B cell (primary cell): ENCODE results near the gene PTPRN2. TPM values are rescaled to one million over a fixed set of nuclear protein-coding genes. Genes with fewer than 3 reads are reported as not detected.

ENCODE experiments used
- ATAC-seq: fragments of 200-7000 bp; cut with Tn5 transposase; one replicate; pipeline ENCODE4 v1.10.0; 2021; ENCODE audit warnings: low read depth, mild to moderate bottlenecking, moderate number of reproducible peaks, moderate library complexity
- CTCF ChIA-PET: fragments of 350-600 bp; sonication (Branson Sonifier 250); formaldehyde crosslinking; loops from one replicate; lab custom pipeline; 2021; ENCODE audit warnings: antibody characterized with exemption, inconsistent platforms; lab: Charles Lee
- POLR2A ChIA-PET: fragments of 350-600 bp; sonication (Branson Sonifier 250); formaldehyde crosslinking; loops from one replicate; lab custom pipeline; 2021; ENCODE audit warnings: antibody characterized with exemption; lab: Charles Lee
- DNase-seq: peaks from one replicate; pipeline ENCODE4 v3.0.0; 2013
- H2AFZ ChIP-seq: 2 replicates; pipeline ENCODE4 v1.6.1; 2012; ENCODE audit warnings: mild to moderate bottlenecking, low read depth, low read length; ENCODE audit not compliant: insufficient read depth, poor library complexity, severe bottlenecking
- H3K27ac ChIP-seq, 2 donors: 1 replicate in 1 of 2; 2 replicates in 1 of 2; pipeline ENCODE4 v1.5.1; 2012 to 2013; ENCODE audit warnings: low read length in 2 of 2, mild to moderate bottlenecking in 2 of 2, moderate library complexity in 1 of 2
- H3K27me3 ChIP-seq, 4 experiments: fragments of 200-600 bp in 1 of 4; sonication (generic) in 1 of 4; replicated peaks in 1 of 4; 1 replicate in 2 of 4; 2 replicates in 2 of 4; pipeline versions ENCODE4 v1.6.1 to v1.7.0; 2013 to 2016; ENCODE audit warnings: low read length in 3 of 4, mild to moderate bottlenecking in 2 of 4, mixed read lengths in 1 of 4, moderate library complexity in 1 of 4; ENCODE audit not compliant: insufficient read depth in 4 of 4, control insufficient read depth in 3 of 4; ENCODE audit errors: control extremely low read depth in 1 of 4
- H3K36me3 ChIP-seq, 2 experiments: replicated peaks in 1 of 2; 1 replicate in 1 of 2; 2 replicates in 1 of 2; pipeline versions ENCODE4 v1.6.1 to v1.7.1; 2013; ENCODE audit warnings: low read length in 1 of 2; ENCODE audit not compliant: insufficient read depth in 2 of 2, control insufficient read depth in 1 of 2; ENCODE audit errors: control extremely low read depth in 1 of 2, extremely low read depth in 1 of 2
- H3K4me1 ChIP-seq, 2 donors: fragments of 200-600 bp in 1 of 2; sonication (generic) in 1 of 2; 1 replicate in 1 of 2; 2 replicates in 1 of 2; pipeline versions ENCODE4 v1.5.1 to v1.6.1; 2013 to 2017; ENCODE audit warnings: low read length in 2 of 2; ENCODE audit not compliant: control insufficient read depth in 2 of 2, insufficient read depth in 2 of 2
- H3K4me2 ChIP-seq: replicated peaks from 2 replicates; pipeline ENCODE3; 2012; ENCODE audit warnings: mild to moderate bottlenecking, low read depth, low read length; ENCODE audit not compliant: poor library complexity, severe bottlenecking
- H3K4me3 ChIP-seq, 5 experiments: fragments of 200-600 bp in 1 of 5; sonication (generic) in 1 of 5; 1 replicate in 3 of 5; 2 replicates in 2 of 5; pipeline versions ENCODE4 v1.5.1 to v1.7.0; 2011 to 2016; ENCODE audit warnings: low read length in 4 of 5, mild to moderate bottlenecking in 4 of 5, low read depth in 2 of 5, control low read depth in 1 of 5, moderate library complexity in 1 of 5; ENCODE audit not compliant: insufficient read depth in 1 of 5; ENCODE audit errors: control extremely low read depth in 1 of 5, extremely low read depth in 1 of 5
- H3K79me2 ChIP-seq: fragments of 200-600 bp; sonication (generic); one replicate; pipeline ENCODE4 v1.6.0; 2016; ENCODE audit warnings: low read length; ENCODE audit not compliant: control insufficient read depth, insufficient read depth
- H3K9ac ChIP-seq: fragments of 200-600 bp; sonication (generic); 2 replicates; pipeline ENCODE4 v1.6.1; 2017; ENCODE audit warnings: mild to moderate bottlenecking, low read length, moderate library complexity
- H3K9me3 ChIP-seq, 3 donors: one replicate each; pipeline versions ENCODE4 v1.6.1 to v1.7.1; 2013; ENCODE audit warnings: low read length in 2 of 3; ENCODE audit not compliant: control insufficient read depth in 2 of 3, insufficient read depth in 1 of 3; ENCODE audit errors: control extremely low read depth in 1 of 3
- H4K20me1 ChIP-seq: 2 replicates; pipeline ENCODE4 v1.6.0; 2012; ENCODE audit warnings: mild to moderate bottlenecking, low read length; ENCODE audit not compliant: insufficient read depth, control insufficient read depth, poor library complexity, severe bottlenecking
- H3K27ac Mint-ChIP-seq: one replicate; pipeline ENCODE4 v1.8.0; 2021; ENCODE audit warnings: mixed read lengths
- H3K27me3 Mint-ChIP-seq: one replicate; pipeline ENCODE4 v1.8.0; 2021; ENCODE audit warnings: mixed read lengths
- H3K4me1 Mint-ChIP-seq: one replicate; pipeline ENCODE4 v1.8.0; 2021; ENCODE audit warnings: mixed read lengths
- H3K4me3 Mint-ChIP-seq: one replicate; pipeline ENCODE4 v1.8.0; 2021; ENCODE audit warnings: mixed read lengths
- H3K9me3 Mint-ChIP-seq: one replicate; pipeline ENCODE4 v1.8.0; 2022; ENCODE audit warnings: mixed read lengths; ENCODE audit not compliant: insufficient read depth
- CTCF ChIP-seq: fragments of 200-600 bp; IDR thresholded peaks from one replicate; pipeline ENCODE4 v1.8.0; 2022; ENCODE audit warnings: antibody characterized with exemption, mild to moderate bottlenecking
- EZH2 ChIP-seq: IDR thresholded peaks from 2 replicates; pipeline ENCODE4 v1.6.1; 2012; ENCODE audit warnings: borderline replicate concordance, low read depth, mild to moderate bottlenecking, moderate library complexity, low read length; ENCODE audit not compliant: insufficient read depth, poor library complexity, severe bottlenecking
- WGBS: methylation state at CpG from one replicate; pipeline ENCODE4 v1.1.5; 2013; ENCODE audit warnings: missing lambda C conversion rate; ENCODE audit not compliant: insufficient coverage; 5-methylcytosine and 5-hydroxymethylcytosine counted together
- intact Hi-C: fragments of 100-400 bp; cut with micrococcal nuclease; formaldehyde crosslinking; loops from one replicate; pipeline ENCODE4 v1.10.0; 2022
- polyA plus RNA-seq: library from polyadenylated mRNA; depleted of rRNA; stranded (reverse); fragments of >200 nt; gene quantifications from 2 replicates; pipeline ENCODE4 v1.2.3, GENCODE V29; 2012
- total RNA-seq, 2 donors: library from RNA; stranded (reverse); fragments of 120-200 nt in 1 of 2; gene quantifications; 1 replicate in 1 of 2; 2 replicates in 1 of 2; pipeline versions ENCODE4 v1.2.3 to v1.2.4, GENCODE V29; 2013 to 2022

Gene PTPRN2
- total and polyA plus RNA-seq, 2 donors (not counting 1 experiment from before 2014, with no cell fraction given) = 2.0 to 5.0 TPM

- no peak for TF ChIP-seq EZH2
- no peak for TF ChIP-seq CTCF
- Mint-ChIP-seq H3K4me3 (no peak overlapping the region), H3K27me3 (no peaks in the 10 kb centered on the region), H3K27ac (no peak overlapping the region), H3K9me3 (peaks cover 4% of the 10 kb centered on the region), H3K4me1 (no peaks in the 10 kb centered on the region)
- Histone ChIP-seq H3K9me3 (peaks cover 0 to 48% (median 0%) of the 10 kb centered on the region in 3 donors), H3K36me3 (no peaks in the 10 kb centered on the region), H3K79me2 (no peaks in the 10 kb centered on the region), H4K20me1 (no peaks in the 10 kb centered on the region), H3K27me3 (no peaks in the 10 kb centered on the region), H3K4me3 (no peak overlapping the region), H2AFZ (no peak overlapping the region), H3K4me2 (no peak overlapping the region), H3K27ac (no peak overlapping the region), H3K4me1 (no peaks in the 10 kb centered on the region), H3K9ac (no peak overlapping the region)
- intact Hi-C loops = no loop called here
- DNase-seq (no peak), ATAC-seq (no peak)
- CTCF ChIA-PET = no interaction called here
- POLR2A ChIA-PET = no interaction called here
- 84% methylated on average over 3 of the region's 3 CpGs for WGBS
Observed at GRCh38 chr7:158240801-158241200, 346.8 kb downstream of the PTPRN2 start.

- intact Hi-C loops = no loop called here
- Mint-ChIP-seq H3K4me1 (no peaks in the 10 kb centered on the region), H3K9me3 (peaks cover 8% of the 10 kb centered on the region), H3K27me3 (no peaks in the 10 kb centered on the region), H3K27ac (no peak overlapping the region), H3K4me3 (no peak overlapping the region)
- POLR2A ChIA-PET = no interaction called here
- DNase-seq (no peak), ATAC-seq (no peak)
- Histone ChIP-seq H3K4me3 (no peak overlapping the region), H3K36me3 (no peaks in the 10 kb centered on the region), H3K27me3 (no peaks in the 10 kb centered on the region), H3K9me3 (peaks cover 0 to 38% (median 0%) of the 10 kb centered on the region in 3 donors), H3K27ac (no peak overlapping the region), H3K9ac (no peak overlapping the region), H4K20me1 (no peaks in the 10 kb centered on the region), H3K4me2 (no peak overlapping the region), H3K79me2 (no peaks in the 10 kb centered on the region), H3K4me1 (no peaks in the 10 kb centered on the region), H2AFZ (no peak overlapping the region)
- WGBS = 73% methylated on average over 30 of the region's 30 CpGs
- CTCF ChIA-PET = no interaction called here
- no peak for TF ChIP-seq CTCF
- TF ChIP-seq EZH2 = no peak
Observed at GRCh38 chr7:158239290-158239981, 348.2 kb downstream of the PTPRN2 start.
